Mesenchymal stem cell (in vitro differentiated cells and primary cell): ENCODE measurements around the gene NSUN4. TPM values are rescaled to one million over a fixed set of nuclear protein-coding genes. Genes with fewer than 3 reads are reported as not detected.

ENCODE experiments used
- DNase-seq: peaks from one replicate; pipeline ENCODE4 v3.0.0-alpha.2; 2013
- H2AFZ ChIP-seq: one replicate; pipeline ENCODE4 v1.6.1; 2013; ENCODE audit warnings: low read depth, mild to moderate bottlenecking, control low read depth, inconsistent platforms, low read length, moderate library complexity
- H2AK5ac ChIP-seq: 2 replicates; pipeline ENCODE4 v1.6.1; 2013; ENCODE audit warnings: low read length, moderate library complexity, mild to moderate bottlenecking, inconsistent platforms; ENCODE audit not compliant: severe bottlenecking
- H2BK120ac ChIP-seq: one replicate; pipeline ENCODE4 v1.6.1; 2013; ENCODE audit warnings: low read depth, mild to moderate bottlenecking, inconsistent platforms, low read length, moderate library complexity
- H2BK12ac ChIP-seq, 2 experiments: one replicate each; pipeline ENCODE4 v1.6.1; 2013; ENCODE audit warnings: inconsistent platforms in 2 of 2, low read length in 2 of 2, mild to moderate bottlenecking in 2 of 2, moderate library complexity in 2 of 2, control low read depth in 1 of 2
- H2BK15ac ChIP-seq: one replicate; pipeline ENCODE4 v1.6.1; 2013; ENCODE audit warnings: mild to moderate bottlenecking, low read depth, inconsistent platforms; ENCODE audit not compliant: poor library complexity, severe bottlenecking
- H2BK5ac ChIP-seq: 2 replicates; pipeline ENCODE4 v1.6.1; 2013; ENCODE audit warnings: low read depth, mild to moderate bottlenecking, low read length, control low read depth, inconsistent platforms; ENCODE audit not compliant: poor library complexity, severe bottlenecking
- H3K14ac ChIP-seq, 2 experiments: one replicate each; pipeline ENCODE4 v1.6.1; 2013; ENCODE audit warnings: inconsistent platforms in 2 of 2, low read length in 2 of 2, control low read depth in 1 of 2, mild to moderate bottlenecking in 1 of 2, moderate library complexity in 1 of 2
- H3K18ac ChIP-seq, 2 experiments: one replicate each; pipeline ENCODE4 v1.6.1; 2013; ENCODE audit warnings: inconsistent platforms in 2 of 2, low read length in 2 of 2, control low read depth in 1 of 2, low read depth in 1 of 2, mild to moderate bottlenecking in 1 of 2
- H3K23ac ChIP-seq, 2 experiments: one replicate each; pipeline ENCODE4 v1.6.1; 2013; ENCODE audit warnings: inconsistent platforms in 2 of 2, low read length in 2 of 2, mild to moderate bottlenecking in 2 of 2, moderate library complexity in 2 of 2, control low read depth in 1 of 2
- H3K27ac ChIP-seq: 2 replicates; pipeline ENCODE4 v1.5.1; 2013; ENCODE audit warnings: mild to moderate bottlenecking, moderate library complexity, low read length, control low read depth, inconsistent platforms; ENCODE audit not compliant: poor library complexity, severe bottlenecking
- H3K27me3 ChIP-seq, 2 experiments: 2 replicates each; pipeline versions ENCODE4 v1.6.1 to v1.7.0; 2013; ENCODE audit warnings: low read length in 2 of 2, mild to moderate bottlenecking in 2 of 2, moderate library complexity in 2 of 2, control low read depth in 1 of 2, inconsistent platforms in 1 of 2; ENCODE audit not compliant: control insufficient read depth in 1 of 2, insufficient read depth in 1 of 2
- H3K36me3 ChIP-seq, 2 experiments: 2 replicates each; pipeline versions ENCODE4 v1.6.1 to v1.7.0; 2013; ENCODE audit warnings: low read length in 2 of 2, control low read depth in 1 of 2, inconsistent platforms in 1 of 2, low read depth in 1 of 2, mild to moderate bottlenecking in 1 of 2; ENCODE audit not compliant: insufficient read depth in 2 of 2, control insufficient read depth in 1 of 2
- H3K4ac ChIP-seq, 2 experiments: one replicate each; pipeline ENCODE4 v1.6.1; 2013; ENCODE audit warnings: inconsistent platforms in 2 of 2, low read length in 2 of 2, mild to moderate bottlenecking in 2 of 2, moderate library complexity in 2 of 2, control low read depth in 1 of 2, low read depth in 1 of 2
- H3K4me1 ChIP-seq: 2 replicates; pipeline ENCODE4 v1.6.1; 2013; ENCODE audit warnings: low read depth, low read length, control low read depth; ENCODE audit not compliant: control insufficient read depth, insufficient read depth
- H3K4me2 ChIP-seq: 2 replicates; pipeline ENCODE4 v1.6.1; 2013; ENCODE audit warnings: low read length, mild to moderate bottlenecking, inconsistent platforms; ENCODE audit not compliant: poor library complexity, severe bottlenecking
- H3K4me3 ChIP-seq, 2 experiments: 2 replicates each; pipeline versions ENCODE4 v1.5.1 to v1.7.0; 2013; ENCODE audit warnings: low read length in 2 of 2, mild to moderate bottlenecking in 2 of 2, control low read depth in 1 of 2, low read depth in 1 of 2; ENCODE audit not compliant: insufficient read depth in 1 of 2
- H3K79me1 ChIP-seq: replicated peaks from 2 replicates; pipeline ENCODE4 v1.6.1; 2013; ENCODE audit warnings: mild to moderate bottlenecking, control low read depth, low read length, inconsistent platforms; ENCODE audit not compliant: poor library complexity, severe bottlenecking
- H3K9ac ChIP-seq: 2 replicates; pipeline ENCODE4 v1.7.0; 2013; ENCODE audit warnings: mild to moderate bottlenecking, low read length, moderate library complexity
- H3K9me3 ChIP-seq: 2 replicates; pipeline ENCODE4 v1.7.0; 2013; ENCODE audit warnings: mild to moderate bottlenecking, low read length; ENCODE audit not compliant: control insufficient read depth
- H4K8ac ChIP-seq: one replicate; pipeline ENCODE4 v1.6.1; 2013; ENCODE audit warnings: inconsistent platforms, mild to moderate bottlenecking, low read length, moderate library complexity
- H4K91ac ChIP-seq: one replicate; pipeline ENCODE4 v1.6.1; 2013; ENCODE audit warnings: mild to moderate bottlenecking, low read length, inconsistent platforms
- WGBS: methylation state at CpG from one replicate; pipeline ENCODE4 v1.1.7; 2013; ENCODE audit warnings: mixed read lengths; 5-methylcytosine and 5-hydroxymethylcytosine counted together
- polyA plus RNA-seq, 2 experiments: library from polyadenylated mRNA; stranded (reverse); fragments of 200-250 nt; gene quantifications; one replicate each; pipeline ENCODE4 v1.2.3, GENCODE V29; 2013

Gene NSUN4
- 12.0 TPM for polyA plus RNA-seq (2013, experiment 1 of 2)
- polyA plus RNA-seq (2013, experiment 2 of 2): 13.8 TPM

GRCh38 chr1:46340404-46341221, at the start of gene NSUN4:
TSS of gene NSUN4 (plus strand) at chr1:46340807. CDS start at chr1:46340827, 20 bp downstream.
- Histone ChIP-seq H3K14ac (peak within 1 kb of the TSS in 1 of 2 experiments; percentile 90), H3K23ac (peak within 1 kb of the TSS in 1 of 2 experiments; percentile 26), H3K36me3 (peaks cover 33 to 35% of the 10 kb centered on the region in 2 experiments), H3K18ac (peak within 1 kb of the TSS; percentile 94 to 99), H2BK15ac (peak within 1 kb of the TSS; percentile 63), H2BK5ac (peak within 1 kb of the TSS; percentile 93), H3K27me3 (no peaks in the 10 kb centered on the region), H3K27ac (peak within 1 kb of the TSS; percentile 99), H3K79me1 (peaks cover 33% of the 10 kb centered on the region), H4K8ac (peak within 1 kb of the TSS; percentile 99), H3K4ac (peak within 1 kb of the TSS; percentile 95 to 99), H3K9me3 (no peaks in the 10 kb centered on the region), H2AFZ (peak within 1 kb of the TSS; percentile 84), H3K4me3 (peak within 1 kb of the TSS; percentile 58 to 96), H3K4me1 (peaks cover 15% of the 10 kb centered on the region), H4K91ac (peak within 1 kb of the TSS; percentile 91), H3K9ac (peak within 1 kb of the TSS; percentile 99), H2AK5ac (peak within 1 kb of the TSS; percentile 93), H2BK120ac (peak within 1 kb of the TSS; percentile 34), H3K4me2 (peak within 1 kb of the TSS; percentile 89), H2BK12ac (peak within 1 kb of the TSS; percentile 67 to 79)
- under 1% methylated on average over 44 of the region's 53 CpGs for WGBS
- DNase-seq: peak; percentile 99

DNA sequence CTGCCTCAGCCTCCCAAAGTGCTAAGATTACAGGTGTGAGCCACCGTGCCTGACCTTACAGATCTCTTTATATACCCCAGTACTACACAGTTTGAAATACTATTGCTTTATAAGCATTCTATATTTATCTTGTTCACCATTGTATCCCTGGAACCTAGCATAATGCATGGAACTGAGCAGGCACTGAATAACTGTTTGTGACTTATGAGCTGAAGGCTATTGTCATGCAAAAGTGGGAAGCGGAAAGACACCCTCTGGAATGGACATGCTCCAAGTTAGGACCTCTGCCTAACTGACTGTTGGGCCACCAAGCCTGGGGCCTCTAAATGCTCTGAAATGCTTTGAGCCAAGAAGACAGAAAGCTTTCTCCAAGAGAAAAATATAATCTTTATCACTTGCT, 45.3 kb upstream of the NSUN4 start:
- Histone ChIP-seq H3K36me3 (peaks cover 28 to 62% of the 10 kb centered on the region in 2 experiments), H3K4ac (no peak overlapping the region), H3K9ac (no peak overlapping the region)

GRCh38 chr1:46298387-46298786, 42.2 kb upstream of the NSUN4 start:
- Histone ChIP-seq H3K9ac (peak overlapping the region; percentile 8), H2AK5ac (no peak overlapping the region), H3K27ac (no peak overlapping the region), H3K14ac (no peak overlapping the region), H4K91ac (no peak overlapping the region), H3K4me3 (no peak overlapping the region), H3K4ac (no peak overlapping the region), H3K4me1 (peaks cover 5% of the 10 kb centered on the region), H3K79me1 (peaks cover 18% of the 10 kb centered on the region), H3K18ac (no peak overlapping the region), H2BK15ac (no peak overlapping the region), H2BK120ac (no peak overlapping the region), H2AFZ (no peak overlapping the region), H4K8ac (no peak overlapping the region), H2BK5ac (no peak overlapping the region), H3K27me3 (no peaks in the 10 kb centered on the region), H3K4me2 (no peak overlapping the region), H2BK12ac (no peak overlapping the region), H3K36me3 (peaks cover 25 to 47% of the 10 kb centered on the region in 2 experiments), H3K9me3 (no peaks in the 10 kb centered on the region), H3K23ac (no peak overlapping the region)
- DNase-seq: peak; percentile 34

More for the DNA sequence above, 45.3 kb upstream of the NSUN4 start:
- Histone ChIP-seq H3K27ac (no peak overlapping the region), H3K4me3 (no peak overlapping the region), H3K14ac (no peak overlapping the region), H2AK5ac (no peak overlapping the region), H2AFZ (no peak overlapping the region), H3K4me2 (no peak overlapping the region), H2BK120ac (no peak overlapping the region), H4K91ac (no peak overlapping the region), H4K8ac (no peak overlapping the region), H2BK15ac (no peak overlapping the region), H3K23ac (no peak overlapping the region), H3K79me1 (peaks cover 24% of the 10 kb centered on the region), H2BK12ac (no peak overlapping the region), H3K27me3 (no peaks in the 10 kb centered on the region), H3K18ac (no peak overlapping the region), H2BK5ac (no peak overlapping the region), H3K9me3 (no peaks in the 10 kb centered on the region), H3K4me1 (peaks cover 2% of the 10 kb centered on the region)
- WGBS: 100% methylated on average over 1 of the region's 2 CpGs
- no peak for DNase-seq

GRCh38 chr1:46300673-46301405, 39.8 kb upstream of the NSUN4 start:
- H3K36me3 ChIP-seq: peaks cover 5 to 23% of the 10 kb centered on the region in 2 experiments
- peak overlapping the region; percentile 53 for H2AK5ac ChIP-seq
- peak; percentile 33 for DNase-seq
- peak overlapping the region; percentile 81 to 92 for H3K18ac ChIP-seq
- H2AFZ ChIP-seq: no peak overlapping the region
- peaks cover 6% of the 10 kb centered on the region for H3K79me1 ChIP-seq
- peak overlapping the region; percentile 98 for H2BK120ac ChIP-seq
- H3K14ac ChIP-seq: peak overlapping the region in 1 of 2 experiments; percentile 91
- H4K8ac ChIP-seq: peak overlapping the region; percentile 98
- no peaks in the 10 kb centered on the region for H3K27me3 ChIP-seq
- peak overlapping the region; percentile 99 for H4K91ac ChIP-seq
- H3K4me2 ChIP-seq: peak overlapping the region; percentile 62
- 68% methylated on average over 6 of the region's 6 CpGs for WGBS
- peak overlapping the region; percentile 88 for H3K27ac ChIP-seq
- H2BK12ac ChIP-seq: peak overlapping the region in 1 of 2 experiments; percentile 33
- H2BK5ac ChIP-seq: peak overlapping the region; percentile 15
- no peaks in the 10 kb centered on the region for H3K9me3 ChIP-seq
- peaks cover 12% of the 10 kb centered on the region for H3K4me1 ChIP-seq
- peak overlapping the region in 1 of 2 experiments; percentile 48 for H3K23ac ChIP-seq
- H3K4me3 ChIP-seq: peak overlapping the region; percentile 75 to 97
- peak overlapping the region in 1 of 2 experiments; percentile 98 for H3K4ac ChIP-seq
- H3K9ac ChIP-seq: peak overlapping the region; percentile 100
- H2BK15ac ChIP-seq: no peak overlapping the region
